ENCODE data around the gene RDH14. TPM values are rescaled to one million over a fixed set of nuclear protein-coding genes. Genes with fewer than 3 reads are reported as not detected.

Gene RDH14
- total RNA-seq (2022) = 16.3 and 17.0 TPM in 2 replicates
- Bru-seq, nascent RNA = percentile 92 among the genes with signal in this experiment
- BruChase-seq, experiment 1, labeled RNA remaining after a 2-hour chase = percentile 98 among the genes with signal in this experiment
- percentile 89 among the genes with signal in this experiment for BruChase-seq, experiment 2, labeled RNA remaining after a 6-hour chase
- long read RNA-seq, transcript RDH14-201 (2 exons, 1,587 nt) = major isoform, 91 of 97 reads
- long read RNA-seq, partial matches to known transcripts = 0 of 97 reads
- long read RNA-seq, other reads (novel, unspliced or antisense) = 5 of 97 reads

GRCh38 chr2:18560031-18560796 lies at the start of gene RDH14:
Gene RDH14 (minus strand): TSS chr2:18560653. CDS start chr2:18560572, 81 bp downstream.
- CTCF ChIA-PET = interaction anchor here (1.2 kb wide), 1 partner anchor 40 kb away, joined by 5 read pairs; no protein-coding TSS in a partner anchor
- peak; percentile 95 to 96 for DNase-seq

GRCh38 chr2:18610090-18610489 lies 49.6 kb upstream of the RDH14 start:
- TF ChIP-seq CTCF (IDR thresholded peaks at IDR 0.05; ENCODE audit: insufficient read depth in 1 of 2, low read depth in 1 of 2, low read length in 1 of 2, severe bottlenecking in 1 of 2, unreplicated experiment in 1 of 2) = no peak
- ChIA-PET POLR2A (no interaction called here), CTCF (no interaction called here)
- H3K4me1 Mint-ChIP-seq (ENCODE audit: low read depth, unreplicated experiment) = no peaks in the 10 kb centered on the region
- intact Hi-C loops (cut with micrococcal nuclease; ENCODE audit: unreplicated experiment) = no loop called here
- no peaks in the 10 kb centered on the region; the same call in 1 of the 2 replicates for H3K27me3 ChIP-seq (replicated peaks; ENCODE audit: control insufficient read depth, insufficient read depth, low read length)
- H3K36me3 ChIP-seq (ENCODE audit: control insufficient read depth, insufficient read depth, low read length) = no peaks in the 10 kb centered on the region
- H3K27me3 Mint-ChIP-seq (ENCODE audit: insufficient read depth, unreplicated experiment) = peaks cover 5% of the 10 kb centered on the region
- no peaks in the 10 kb centered on the region for H3K4me1 ChIP-seq
- H3K36me3 Mint-ChIP-seq (ENCODE audit: insufficient read depth, unreplicated experiment) = no peaks in the 10 kb centered on the region
- no peak overlapping the region for H3K4me3 ChIP-seq (ENCODE audit: low read depth, low read length)
- no peak overlapping the region for H3K4me3 Mint-ChIP-seq (ENCODE audit: unreplicated experiment)
- no peaks in the 10 kb centered on the region for H3K9me3 Mint-ChIP-seq (ENCODE audit: unreplicated experiment)
- no peaks in the 10 kb centered on the region for H3K9me3 ChIP-seq
- no peak for DNase-seq
- BruUV-seq (replicated peaks) = no TSS peak
- no peak overlapping the region for H3K27ac Mint-ChIP-seq (ENCODE audit: unreplicated experiment)

More at GRCh38 chr2:18560031-18560796, at the start of gene RDH14:
- intact Hi-C loops (cut with micrococcal nuclease; ENCODE audit: unreplicated experiment) = loop anchor here (1.0 to 5.0 kb wide), 2 partner anchors 40 to 797 kb away; partner anchors contain the start of gene OSR1
- Mint-ChIP-seq H3K27me3 (ENCODE audit: insufficient read depth, unreplicated experiment) (no peaks in the 10 kb centered on the region), H3K9me3 (ENCODE audit: unreplicated experiment) (no peaks in the 10 kb centered on the region), H3K4me1 (ENCODE audit: low read depth, unreplicated experiment) (peaks cover 14% of the 10 kb centered on the region), H3K4me3 (ENCODE audit: unreplicated experiment) (peak within 1 kb of the TSS; percentile 89), H3K36me3 (ENCODE audit: insufficient read depth, unreplicated experiment) (peaks cover 5% of the 10 kb centered on the region), H3K27ac (ENCODE audit: unreplicated experiment) (peak within 1 kb of the TSS; percentile 80)
- no peak for TF ChIP-seq CTCF (IDR thresholded peaks at IDR 0.05; ENCODE audit: insufficient read depth in 1 of 2, low read depth in 1 of 2, low read length in 1 of 2, severe bottlenecking in 1 of 2, unreplicated experiment in 1 of 2)
- Histone ChIP-seq H3K27me3 (replicated peaks; ENCODE audit: control insufficient read depth, insufficient read depth, low read length) (no peaks in the 10 kb centered on the region), H3K4me1 (peaks cover 8% of the 10 kb centered on the region), H3K4me3 (ENCODE audit: low read depth, low read length) (peak within 1 kb of the TSS; percentile 73), H3K36me3 (ENCODE audit: control insufficient read depth, insufficient read depth, low read length) (0 out of 2 replicates have a peak, but pooled peaks cover 2% of the 10 kb centered on the region), H3K9me3 (no peaks in the 10 kb centered on the region)
- BruUV-seq (replicated peaks) = no TSS peak
- POLR2A ChIA-PET = interaction anchor here (0.6 to 1.0 kb wide), 3 partner anchors 62 to 1124 kb away, joined by 4 to 7 read pairs (median 4); no protein-coding TSS in a partner anchor

GRCh38 chr2:18605115-18605514 lies 44.7 kb upstream of the RDH14 start:
- DNase-seq = no peak
- no TSS peak for BruUV-seq (replicated peaks)

More at GRCh38 chr2:18605115-18605514, 44.7 kb upstream of the RDH14 start:
- Mint-ChIP-seq H3K27me3 (ENCODE audit: insufficient read depth, unreplicated experiment) (peaks cover 5% of the 10 kb centered on the region), H3K27ac (ENCODE audit: unreplicated experiment) (no peak overlapping the region), H3K36me3 (ENCODE audit: insufficient read depth, unreplicated experiment) (no peaks in the 10 kb centered on the region), H3K4me1 (ENCODE audit: low read depth, unreplicated experiment) (no peaks in the 10 kb centered on the region), H3K4me3 (ENCODE audit: unreplicated experiment) (no peak overlapping the region), H3K9me3 (ENCODE audit: unreplicated experiment) (no peaks in the 10 kb centered on the region)
- POLR2A ChIA-PET = no interaction called here
- CTCF ChIA-PET = no interaction called here
- no peak overlapping the region for H3K4me3 ChIP-seq (ENCODE audit: low read depth, low read length)
- TF ChIP-seq CTCF (IDR thresholded peaks at IDR 0.05; ENCODE audit: insufficient read depth in 1 of 2, low read depth in 1 of 2, low read length in 1 of 2, severe bottlenecking in 1 of 2, unreplicated experiment in 1 of 2) = no peak
- no peaks in the 10 kb centered on the region for H3K27me3 ChIP-seq (replicated peaks; ENCODE audit: control insufficient read depth, insufficient read depth, low read length)
- no peaks in the 10 kb centered on the region for H3K4me1 ChIP-seq
- H3K36me3 ChIP-seq (ENCODE audit: control insufficient read depth, insufficient read depth, low read length) = no peaks in the 10 kb centered on the region
- no peaks in the 10 kb centered on the region for H3K9me3 ChIP-seq
- intact Hi-C loops (cut with micrococcal nuclease; ENCODE audit: unreplicated experiment) = no loop called here

All from Caco-2 (cell line).